Measurements from ENCODE around the gene ZC3H10. TPM values are rescaled to one million over a fixed set of nuclear protein-coding genes. Genes with fewer than 3 reads are reported as not detected.

The ZC3H10 gene
- total and polyA plus RNA-seq, 2 of the 8 experiments (the other 6 are each of a cell fraction or from before 2014, with no cell fraction given) = 4.0 to 11.2 TPM

- TF ChIP-seq ZNF274 (IDR thresholded peaks at IDR 0.05; ENCODE audit: borderline replicate concordance, extremely low read depth, low read length) (no peak), TAF7 (optimal IDR thresholded peaks at IDR 0.05; ENCODE audit: borderline replicate concordance, low read depth, low read length) (no peak)
Observed at GRCh38 chr12:56164345-56164729, 46.3 kb downstream of the ZC3H10 start (continued).

Data from H1 (cell line).